GM12874 (cell line): ENCODE results near the gene STK24.

Source experiments
- CTCF ChIP-seq: IDR thresholded peaks from 2 replicates; pipeline ENCODE4 v1.5.1; 2011; ENCODE audit warnings: low read depth, mild to moderate bottlenecking, control low read depth, low read length, moderate library complexity; ENCODE audit not compliant: insufficient read depth

Gene STK24

GRCh38 chr13:98487016-98487415, 89.9 kb downstream of the STK24 start:
- TF ChIP-seq CTCF, result no peak

GRCh38 chr13:98486412-98486811, 90.5 kb downstream of the STK24 start:
- 0 out of 2 replicates have a peak, but pooled peaks have one; percentile 2 for TF ChIP-seq CTCF

- TF ChIP-seq CTCF, result no peak
Measured at GRCh38 chr13:98485561-98485960, 91.3 kb downstream of the STK24 start.

GRCh38 chr13:98484289-98485219, 92.4 kb downstream of the STK24 start:
- TF ChIP-seq CTCF, result no peak

GRCh38 chr13:98483601-98484288, 93.2 kb downstream of the STK24 start:
- TF ChIP-seq CTCF, result no peak

- peak; percentile 59 for TF ChIP-seq CTCF
Measured at GRCh38 chr13:98482476-98483444, 94.1 kb downstream of the STK24 start.
